SK-N-MC (cell line): Measurements from ENCODE around the gene CCDC190.

Experiments used
- DNase-seq: peaks from one replicate; pipeline ENCODE4 v3.0.0-alpha.2; 2011; ENCODE audit warnings: low read depth, low spot score
- H3K27ac ChIP-seq: fragments of 200-600 bp; sonication (generic); 2 replicates; pipeline ENCODE4 v1.5.1; 2016; ENCODE audit warnings: mixed run types
- H3K36me3 ChIP-seq: fragments of 200-600 bp; sonication (generic); 2 replicates; pipeline ENCODE4 v1.6.1; 2017; ENCODE audit warnings: antibody characterized with exemption, low read length, mixed read lengths; ENCODE audit not compliant: insufficient read depth
- H3K4me3 ChIP-seq: fragments of 200-600 bp; sonication (generic); 2 replicates; pipeline ENCODE4 v1.5.1; 2016
- H3K9ac ChIP-seq: fragments of 200-600 bp; sonication (generic); 2 replicates; pipeline ENCODE4 v1.8.0; 2017; ENCODE audit warnings: mixed run types, mixed read lengths; ENCODE audit not compliant: insufficient read length
- H3K9me3 ChIP-seq: fragments of 200-600 bp; sonication (generic); 2 replicates; pipeline ENCODE4 v1.6.1; 2017; ENCODE audit warnings: low read depth, mild to moderate bottlenecking, antibody characterized with exemption, low read length, moderate library complexity, mixed read lengths
- EZH2 ChIP-seq: fragments of 200-600 bp; sonication (generic); IDR thresholded peaks from one replicate; pipeline ENCODE4 v1.6.1; 2017; ENCODE audit warnings: antibody characterized with exemption
- FOXP2 ChIP-seq: optimal IDR thresholded peaks from 2 replicates; pipeline ENCODE3; 2011; ENCODE audit warnings: mild to moderate bottlenecking, moderate library complexity; ENCODE audit not compliant: insufficient read depth; ENCODE audit errors: extremely low read length, control extremely low read depth
- POLR2AphosphoS5 ChIP-seq: IDR thresholded peaks from 2 replicates; pipeline ENCODE4 v1.6.1; 2012; ENCODE audit warnings: mild to moderate bottlenecking, low read depth, low read length, borderline replicate concordance

CCDC190 gene

GRCh38 chr1:162868972-162869371 lies 8.0 kb upstream of the CCDC190 start:
- no peak overlapping the region for H3K9ac ChIP-seq
- H3K4me3 ChIP-seq: no peak overlapping the region
- no peak for DNase-seq
- TF ChIP-seq EZH2: no peak
- TF ChIP-seq FOXP2: no peak
- no peak for TF ChIP-seq POLR2AphosphoS5
- no peaks in the 10 kb centered on the region; the same call in 1 of the 2 replicates for H3K9me3 ChIP-seq
- H3K27ac ChIP-seq: no peak overlapping the region
- H3K36me3 ChIP-seq: no peaks in the 10 kb centered on the region

DNA sequence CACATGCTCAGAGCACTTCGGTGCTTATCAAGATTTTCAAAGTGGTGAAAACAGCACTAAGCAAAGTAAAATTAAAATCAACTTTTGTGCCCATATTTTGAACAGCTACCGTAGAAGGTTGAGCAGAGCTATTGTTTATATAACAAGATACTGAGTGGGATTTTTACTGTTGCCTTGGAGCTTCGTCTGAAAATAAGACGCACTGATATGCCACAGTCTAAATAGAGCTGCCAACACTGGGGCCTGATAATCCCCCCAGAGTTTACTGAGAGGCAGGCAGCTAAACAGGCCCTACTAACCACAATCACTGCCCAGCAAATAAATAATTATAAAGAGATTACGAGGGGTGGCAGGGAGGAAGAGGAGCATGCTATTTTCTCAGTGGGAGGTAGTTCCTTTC lies 650 bp upstream of the CCDC190 start:
- DNase-seq: no peak
- TF ChIP-seq FOXP2 (no peak), EZH2 (no peak), POLR2AphosphoS5 (no peak)
- Histone ChIP-seq H3K36me3 (no peaks in the 10 kb centered on the region), H3K4me3 (no peak overlapping the region), H3K27ac (no peak overlapping the region), H3K9ac (no peak overlapping the region), H3K9me3 (no peaks in the 10 kb centered on the region)

DNA sequence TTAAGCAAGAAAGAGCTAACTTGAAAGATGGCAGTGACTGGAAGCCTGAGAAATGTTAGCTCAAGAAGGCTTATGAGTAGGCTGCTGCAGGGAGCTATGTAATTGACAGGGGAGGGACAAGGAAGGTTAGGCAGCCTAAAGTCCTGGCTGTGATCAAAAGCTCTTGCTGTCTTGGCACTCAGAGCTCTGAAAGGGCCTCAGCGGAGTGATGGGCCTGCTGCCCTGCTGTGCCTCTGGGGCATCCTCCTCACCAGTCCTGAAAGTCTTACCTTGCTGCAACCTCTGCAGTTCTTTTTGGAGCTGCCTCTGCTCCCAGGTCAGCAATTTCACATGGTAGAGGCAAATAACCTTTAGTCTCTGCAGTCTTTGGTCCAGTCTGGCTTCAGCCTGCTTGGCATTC lies 1.8 kb downstream of the CCDC190 start:
- no peak overlapping the region for H3K4me3 ChIP-seq
- no peaks in the 10 kb centered on the region for H3K9me3 ChIP-seq
- no peaks in the 10 kb centered on the region for H3K36me3 ChIP-seq
- H3K9ac ChIP-seq: no peak overlapping the region
- DNase-seq: no peak
- H3K27ac ChIP-seq: no peak overlapping the region
- TF ChIP-seq POLR2AphosphoS5 (no peak), EZH2 (no peak), FOXP2 (no peak)

DNA sequence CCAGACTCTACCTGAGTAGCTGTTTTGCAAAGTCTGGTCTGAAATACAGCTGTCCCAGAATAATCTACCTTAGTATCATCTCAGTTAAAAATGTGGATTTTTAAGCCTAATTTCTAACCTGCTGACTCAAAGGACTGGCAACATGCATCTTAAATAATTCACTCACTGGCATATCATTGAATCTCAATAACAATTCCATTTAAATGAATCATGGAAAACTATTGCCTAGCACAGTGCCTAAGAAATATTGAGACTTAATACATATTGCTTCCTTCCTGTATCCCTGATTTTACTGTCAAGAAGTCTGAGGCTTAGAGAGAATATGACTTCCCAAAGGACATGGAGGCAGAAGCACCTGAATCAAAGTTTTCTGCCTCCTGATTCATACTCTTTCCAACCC lies 3.1 kb downstream of the CCDC190 start:
- no peak for DNase-seq
- Histone ChIP-seq H3K27ac (no peak overlapping the region), H3K36me3 (no peaks in the 10 kb centered on the region), H3K9me3 (no peaks in the 10 kb centered on the region), H3K4me3 (no peak overlapping the region), H3K9ac (no peak overlapping the region)
- TF ChIP-seq FOXP2 (no peak), POLR2AphosphoS5 (no peak), EZH2 (no peak)

DNA sequence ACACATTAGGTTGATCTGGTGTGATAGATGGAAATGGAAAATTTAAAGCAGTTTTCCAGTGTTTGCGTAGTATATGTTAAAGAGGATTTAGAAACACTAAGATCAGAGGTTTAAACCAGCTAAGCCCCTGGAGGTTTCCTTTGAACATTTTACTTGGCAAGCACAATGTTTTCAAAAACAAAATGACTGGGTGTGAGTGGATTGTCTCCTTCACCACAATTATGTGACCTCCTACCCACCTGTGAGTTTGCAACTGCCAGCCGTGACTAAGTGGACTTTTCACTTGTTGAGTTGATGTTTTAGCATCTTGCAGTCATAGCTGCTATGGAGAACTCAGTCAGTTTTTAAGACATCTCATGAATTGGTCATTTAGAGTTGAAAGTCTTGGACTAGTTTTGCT lies 4.7 kb downstream of the CCDC190 start:
- H3K9me3 ChIP-seq: no peaks in the 10 kb centered on the region
- no peak overlapping the region for H3K27ac ChIP-seq
- DNase-seq: no peak
- TF ChIP-seq POLR2AphosphoS5 (no peak), EZH2 (no peak), FOXP2 (no peak)
- H3K4me3 ChIP-seq: no peak overlapping the region
- no peaks in the 10 kb centered on the region for H3K36me3 ChIP-seq
- no peak overlapping the region for H3K9ac ChIP-seq

GRCh38 chr1:162855461-162856150 lies 5.4 kb downstream of the CCDC190 start:
- Histone ChIP-seq H3K27ac (no peak overlapping the region), H3K9me3 (no peaks in the 10 kb centered on the region), H3K36me3 (no peaks in the 10 kb centered on the region), H3K9ac (no peak overlapping the region), H3K4me3 (no peak overlapping the region)
- no peak for DNase-seq
- TF ChIP-seq POLR2AphosphoS5: no peak
- no peak for TF ChIP-seq EZH2
- no peak for TF ChIP-seq FOXP2

GRCh38 chr1:162854245-162854882 lies 6.6 kb downstream of the CCDC190 start:
- Histone ChIP-seq H3K9me3 (no peaks in the 10 kb centered on the region), H3K36me3 (no peaks in the 10 kb centered on the region), H3K4me3 (no peak overlapping the region; the same call in 1 of the 2 replicates), H3K27ac (peak overlapping the region; percentile 62), H3K9ac (peak overlapping the region; percentile 57)
- DNase-seq: peak; percentile 76
- TF ChIP-seq FOXP2: no peak

GRCh38 chr1:162851341-162851740 lies 9.6 kb downstream of the CCDC190 start:
- no peak overlapping the region for H3K9ac ChIP-seq
- no peak overlapping the region for H3K4me3 ChIP-seq
- no peaks in the 10 kb centered on the region for H3K36me3 ChIP-seq
- no peaks in the 10 kb centered on the region for H3K9me3 ChIP-seq
- DNase-seq: no peak
- TF ChIP-seq FOXP2 (no peak), EZH2 (no peak)
- H3K27ac ChIP-seq: no peak overlapping the region

DNA sequence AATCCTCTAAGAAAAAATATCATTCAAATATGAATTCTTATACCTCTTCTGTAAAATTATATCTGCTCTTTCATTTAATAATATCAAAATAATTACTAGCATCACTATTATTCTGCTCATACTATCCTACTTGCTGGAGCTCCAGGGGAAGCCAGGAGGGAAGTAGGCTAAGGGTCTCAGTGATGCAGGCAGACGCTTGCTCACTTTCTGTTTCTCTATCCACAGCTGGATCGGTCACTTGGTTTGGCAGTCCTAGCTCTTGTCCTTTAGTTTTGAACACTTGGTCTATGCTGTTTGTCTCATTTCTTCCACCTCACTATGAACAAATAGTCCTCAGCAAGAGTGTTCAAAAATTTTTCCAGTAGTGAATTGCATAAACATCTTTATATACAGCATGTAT lies 11.3 kb downstream of the CCDC190 start:
- Histone ChIP-seq H3K9ac (no peak overlapping the region), H3K36me3 (no peaks in the 10 kb centered on the region), H3K4me3 (no peak overlapping the region), H3K27ac (no peak overlapping the region), H3K9me3 (no peaks in the 10 kb centered on the region)
- TF ChIP-seq POLR2AphosphoS5 (no peak), FOXP2 (no peak), EZH2 (no peak)
- DNase-seq: no peak
